CD4-positive, alpha-beta T cell (primary cell): Measurements from ENCODE around the gene RHPN2. TPM values are rescaled to one million over a fixed set of nuclear protein-coding genes. Genes with fewer than 3 reads are reported as not detected.
"Not testable (repeated sequence)": the region's sequence is repeated elsewhere in the genome, so short reads cannot be mapped to it uniquely, and the experiment has no call there.

ENCODE experiments used
- ATAC-seq: fragments of 200-7000 bp; cut with Tn5 transposase; one replicate; pipeline ENCODE4 v1.10.0; 2022; ENCODE audit warnings: mild to moderate bottlenecking; ENCODE audit not compliant: poor library complexity
- CTCF ChIA-PET: fragments of 350-600 bp; sonication (Branson Sonifier 250); formaldehyde crosslinking; loops from one replicate; lab custom pipeline; 2021; ENCODE audit warnings: antibody characterized with exemption, inconsistent platforms; lab: Charles Lee
- POLR2A ChIA-PET: fragments of 350-600 bp; sonication (Branson Sonifier 250); formaldehyde crosslinking; loops from one replicate; lab custom pipeline; 2021; ENCODE audit warnings: antibody characterized with exemption, inconsistent platforms; lab: Charles Lee
- DNase-seq, 14 experiments: peaks; one replicate each; pipeline ENCODE4 v3.0.0-alpha.2; 2013 to 2020; ENCODE audit warnings: mixed read lengths in 2 of 14
- H3K27ac ChIP-seq, 2 donors: one replicate each; pipeline versions ENCODE4 v1.5.1 to v1.7.0; 2013; ENCODE audit warnings: low read length in 2 of 2, low read depth in 1 of 2, mild to moderate bottlenecking in 1 of 2
- H3K27me3 ChIP-seq, 2 experiments: 1 replicate in 1 of 2; 2 replicates in 1 of 2; pipeline versions ENCODE4 v1.6.1 to v1.7.0; 2013; ENCODE audit warnings: low read length in 2 of 2, control low read depth in 1 of 2, mild to moderate bottlenecking in 1 of 2, moderate library complexity in 1 of 2; ENCODE audit not compliant: insufficient read depth in 2 of 2, control insufficient read depth in 1 of 2
- H3K36me3 ChIP-seq: one replicate; pipeline ENCODE4 v1.6.1; 2013; ENCODE audit warnings: low read length, control low read depth; ENCODE audit not compliant: insufficient read depth
- H3K4me1 ChIP-seq: one replicate; pipeline ENCODE4 v1.6.1; 2013; ENCODE audit warnings: low read length, control low read depth; ENCODE audit not compliant: insufficient read depth
- H3K4me3 ChIP-seq: one replicate; pipeline ENCODE4 v1.5.1; 2013; ENCODE audit warnings: mild to moderate bottlenecking, low read length, moderate library complexity
- H3K9me3 ChIP-seq, 2 experiments: 1 replicate in 1 of 2; 2 replicates in 1 of 2; pipeline versions ENCODE4 v1.6.1 to v1.7.0; 2013; ENCODE audit warnings: low read length in 2 of 2, mild to moderate bottlenecking in 2 of 2, control low read depth in 1 of 2, moderate library complexity in 1 of 2; ENCODE audit not compliant: control insufficient read depth in 1 of 2, insufficient read depth in 1 of 2
- H3K27ac Mint-ChIP-seq: one replicate; pipeline ENCODE4 v1.8.0; 2020; ENCODE audit warnings: mixed read lengths
- H3K27me3 Mint-ChIP-seq: one replicate; pipeline ENCODE4 v1.8.0; 2021; ENCODE audit warnings: mixed read lengths
- H3K36me3 Mint-ChIP-seq: one replicate; pipeline ENCODE4 v1.8.0; 2021; ENCODE audit warnings: low read depth, mixed read lengths
- H3K4me1 Mint-ChIP-seq: one replicate; pipeline ENCODE4 v1.8.0; 2021; ENCODE audit warnings: low read depth, mixed read lengths
- H3K4me3 Mint-ChIP-seq: one replicate; pipeline ENCODE4 v1.8.0; 2020; ENCODE audit warnings: mild to moderate bottlenecking, mixed read lengths
- H3K9me3 Mint-ChIP-seq: one replicate; pipeline ENCODE4 v1.8.0; 2020; ENCODE audit warnings: mixed read lengths
- intact Hi-C, 2 experiments: fragments of 100-400 bp; cut with DNase I in 1 of 2; cut with micrococcal nuclease in 1 of 2; formaldehyde crosslinking; loops; one replicate each; pipeline versions ENCODE4 v1.15.1 to v1.9.0; 2023 to 2025; cut with DNase I, micrococcal nuclease
- total RNA-seq, 174 experiments: library from RNA in 2 of 174; stranded (reverse) in 2 of 174; gene quantifications; one replicate each; pipeline ENCODE4 v1.2.3 and lab custom pipeline; 2021 to 2026
- TF ChIP-seq, protein P1 (sequence below): fragments of 200-600 bp; IDR thresholded peaks from one replicate; pipeline ENCODE4 v1.8.0; 2022; ENCODE audit warnings: antibody characterized with exemption, mild to moderate bottlenecking

Gene RHPN2
- total RNA-seq, 2 experiments from 2014 or later = 0.08 TPM; not detected in 1

DNA sequence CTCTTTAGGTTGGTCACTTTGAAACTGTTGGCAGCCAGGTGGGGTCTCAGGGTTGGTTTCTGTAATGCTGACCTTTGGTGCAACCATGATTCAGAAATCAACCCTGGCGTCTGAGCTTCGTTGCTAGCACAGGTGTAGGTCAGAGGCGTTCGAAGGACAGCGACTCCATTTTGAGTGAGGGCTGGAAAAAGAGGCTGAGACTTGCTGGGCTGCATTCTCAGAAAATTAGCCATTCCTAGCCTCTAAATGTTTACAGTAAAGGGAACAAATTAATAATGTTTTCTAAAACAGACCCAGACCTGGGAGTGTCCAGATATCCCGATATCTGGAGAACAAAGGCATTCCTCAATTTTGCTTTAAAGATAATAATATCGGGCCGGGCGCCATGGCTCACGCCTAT lies 29.2 kb downstream of the RHPN2 start:
- H3K36me3 Mint-ChIP-seq = no peaks in the 10 kb centered on the region
- H3K9me3 Mint-ChIP-seq = no peaks in the 10 kb centered on the region
- no peak overlapping the region for H3K4me3 Mint-ChIP-seq
- H3K27me3 Mint-ChIP-seq = no peaks in the 10 kb centered on the region
- no peak for ATAC-seq
- intact Hi-C loops = no loop called here
- H3K4me1 Mint-ChIP-seq = peaks cover 10% of the 10 kb centered on the region
- H3K36me3 ChIP-seq = no peaks in the 10 kb centered on the region
- ChIA-PET POLR2A (no interaction called here), CTCF (no interaction called here)
- DNase-seq = no peak
- H3K27me3 ChIP-seq = no peaks in the 10 kb centered on the region
- TF ChIP-seq, protein P1, sequence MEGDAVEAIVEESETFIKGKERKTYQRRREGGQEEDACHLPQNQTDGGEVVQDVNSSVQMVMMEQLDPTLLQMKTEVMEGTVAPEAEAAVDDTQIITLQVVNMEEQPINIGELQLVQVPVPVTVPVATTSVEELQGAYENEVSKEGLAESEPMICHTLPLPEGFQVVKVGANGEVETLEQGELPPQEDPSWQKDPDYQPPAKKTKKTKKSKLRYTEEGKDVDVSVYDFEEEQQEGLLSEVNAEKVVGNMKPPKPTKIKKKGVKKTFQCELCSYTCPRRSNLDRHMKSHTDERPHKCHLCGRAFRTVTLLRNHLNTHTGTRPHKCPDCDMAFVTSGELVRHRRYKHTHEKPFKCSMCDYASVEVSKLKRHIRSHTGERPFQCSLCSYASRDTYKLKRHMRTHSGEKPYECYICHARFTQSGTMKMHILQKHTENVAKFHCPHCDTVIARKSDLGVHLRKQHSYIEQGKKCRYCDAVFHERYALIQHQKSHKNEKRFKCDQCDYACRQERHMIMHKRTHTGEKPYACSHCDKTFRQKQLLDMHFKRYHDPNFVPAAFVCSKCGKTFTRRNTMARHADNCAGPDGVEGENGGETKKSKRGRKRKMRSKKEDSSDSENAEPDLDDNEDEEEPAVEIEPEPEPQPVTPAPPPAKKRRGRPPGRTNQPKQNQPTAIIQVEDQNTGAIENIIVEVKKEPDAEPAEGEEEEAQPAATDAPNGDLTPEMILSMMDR = no peak
- H3K9me3 ChIP-seq = no peaks in the 10 kb centered on the region
- H3K4me3 ChIP-seq = no peak overlapping the region
- no peak overlapping the region for H3K27ac Mint-ChIP-seq
- no peak overlapping the region for H3K27ac ChIP-seq
- H3K4me1 ChIP-seq = peaks cover 5% of the 10 kb centered on the region

DNA sequence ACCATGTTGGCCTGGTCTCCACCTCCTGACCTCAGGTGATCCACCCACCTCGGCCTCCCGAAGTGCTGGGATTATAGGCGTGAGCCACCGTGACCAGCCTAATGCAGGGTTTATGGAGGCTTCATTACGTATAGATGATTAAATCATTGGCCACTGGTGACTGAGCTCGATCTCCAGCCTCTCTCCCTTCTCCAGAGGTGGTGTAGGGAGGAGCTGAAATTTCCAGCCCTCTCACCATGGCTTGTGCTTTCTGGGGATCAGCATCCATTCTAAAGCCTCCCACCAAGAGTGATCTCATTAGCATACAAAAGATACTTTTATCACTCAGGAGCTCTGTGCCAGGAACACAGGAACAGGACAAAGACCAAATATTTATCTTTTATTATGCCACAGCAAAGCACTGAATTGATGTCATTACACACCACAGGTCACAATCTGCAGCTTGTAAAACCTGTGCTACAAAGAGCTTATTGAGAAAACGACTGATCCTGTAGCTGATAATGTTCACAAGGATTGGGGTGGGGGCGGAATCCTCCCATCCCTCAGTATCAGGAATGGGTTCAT lies 32.4 kb downstream of the RHPN2 start:
- no peak overlapping the region for H3K4me3 Mint-ChIP-seq
- H3K27ac Mint-ChIP-seq = no peak overlapping the region
- no peaks in the 10 kb centered on the region for H3K27me3 Mint-ChIP-seq
- no peaks in the 10 kb centered on the region for H3K36me3 ChIP-seq
- H3K27me3 ChIP-seq = no peaks in the 10 kb centered on the region
- ChIA-PET CTCF (no interaction called here), POLR2A (no interaction called here)
- ATAC-seq = no peak
- peaks cover 0 to 21% of the 10 kb centered on the region in 2 experiments for H3K9me3 ChIP-seq
- H3K9me3 Mint-ChIP-seq = no peaks in the 10 kb centered on the region
- H3K4me1 Mint-ChIP-seq = peaks cover 4% of the 10 kb centered on the region
- no peak for DNase-seq
- H3K4me3 ChIP-seq = no peak overlapping the region
- TF ChIP-seq, protein P1 = no peak
- H3K4me1 ChIP-seq = no peaks in the 10 kb centered on the region
- intact Hi-C loops = no loop called here
- H3K27ac ChIP-seq = no peak overlapping the region
- H3K36me3 Mint-ChIP-seq = no peaks in the 10 kb centered on the region

DNA sequence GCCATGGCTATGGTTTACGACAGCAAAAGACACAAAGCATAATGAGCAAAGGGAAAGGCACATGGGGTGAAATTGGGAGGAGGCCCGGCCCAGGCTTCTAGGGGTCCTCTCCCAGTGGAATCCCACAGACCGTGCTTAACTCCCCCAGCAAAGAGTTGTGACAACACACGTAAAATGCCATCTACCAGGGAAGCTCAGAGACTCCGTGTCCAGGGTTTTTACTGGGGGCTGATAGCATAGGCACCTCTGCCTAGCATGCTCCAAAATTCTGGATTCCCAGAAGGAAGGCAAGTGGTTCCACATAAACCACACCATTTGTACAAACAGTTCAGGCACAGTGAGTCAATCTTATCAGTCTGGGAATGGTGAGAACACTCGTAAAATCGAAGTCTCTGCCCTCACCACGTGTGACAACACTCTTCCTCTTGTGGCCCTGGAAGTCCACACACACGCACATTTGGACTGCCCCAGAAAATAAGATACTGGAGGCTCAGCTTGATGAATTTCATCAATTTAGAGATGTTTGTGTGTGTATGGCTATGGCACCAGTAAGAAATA lies 34.9 kb downstream of the RHPN2 start:
- intact Hi-C loops = no loop called here
- H3K9me3 ChIP-seq = peaks cover 0 to 28% of the 10 kb centered on the region in 2 experiments
- ChIA-PET POLR2A (no interaction called here), CTCF (no interaction called here)
- no peak for ATAC-seq
- no peak overlapping the region for H3K4me3 ChIP-seq
- DNase-seq = no peak
- H3K27me3 ChIP-seq = no peaks in the 10 kb centered on the region
- no peak overlapping the region for H3K27ac ChIP-seq
- no peaks in the 10 kb centered on the region for H3K36me3 ChIP-seq
- H3K27me3 Mint-ChIP-seq = no peaks in the 10 kb centered on the region
- H3K4me1 Mint-ChIP-seq = no peaks in the 10 kb centered on the region
- no peaks in the 10 kb centered on the region for H3K4me1 ChIP-seq
- no peaks in the 10 kb centered on the region for H3K36me3 Mint-ChIP-seq
- no peak overlapping the region for H3K4me3 Mint-ChIP-seq
- TF ChIP-seq, protein P1 = no peak
- H3K27ac Mint-ChIP-seq = no peak overlapping the region
- H3K9me3 Mint-ChIP-seq = no peaks in the 10 kb centered on the region

DNA sequence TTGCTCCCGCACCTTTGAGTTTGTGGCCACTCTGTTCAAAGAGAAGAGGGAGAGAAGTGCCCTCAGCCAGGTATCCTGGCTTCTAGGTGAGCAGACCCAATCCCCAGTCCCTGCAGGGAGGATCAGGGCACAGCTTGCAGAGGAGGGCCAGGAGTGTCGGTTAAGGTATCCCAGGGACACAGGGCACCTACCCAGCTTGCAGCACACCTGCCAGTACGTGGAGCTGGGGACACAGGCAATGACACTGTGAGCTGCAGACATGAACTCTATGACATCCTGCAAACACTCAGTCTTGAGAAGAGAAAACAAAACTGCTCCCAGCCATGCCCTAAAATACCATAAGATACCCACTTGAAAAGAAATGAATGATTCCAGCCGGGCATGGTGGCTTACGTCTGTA lies 38.1 kb downstream of the RHPN2 start:
- H3K4me3 Mint-ChIP-seq, intact Hi-C loops, H3K27ac ChIP-seq, H3K4me3 ChIP-seq, H3K27me3 ChIP-seq, H3K27ac Mint-ChIP-seq, H3K36me3 ChIP-seq, H3K4me1 ChIP-seq, H3K4me1 Mint-ChIP-seq, ATAC-seq, H3K36me3 Mint-ChIP-seq, DNase-seq, H3K9me3 Mint-ChIP-seq, H3K27me3 Mint-ChIP-seq, CTCF ChIA-PET, POLR2A ChIA-PET: not testable (repeated sequence)
- peaks cover 0 to 37% of the 10 kb centered on the region in 2 experiments for H3K9me3 ChIP-seq

DNA sequence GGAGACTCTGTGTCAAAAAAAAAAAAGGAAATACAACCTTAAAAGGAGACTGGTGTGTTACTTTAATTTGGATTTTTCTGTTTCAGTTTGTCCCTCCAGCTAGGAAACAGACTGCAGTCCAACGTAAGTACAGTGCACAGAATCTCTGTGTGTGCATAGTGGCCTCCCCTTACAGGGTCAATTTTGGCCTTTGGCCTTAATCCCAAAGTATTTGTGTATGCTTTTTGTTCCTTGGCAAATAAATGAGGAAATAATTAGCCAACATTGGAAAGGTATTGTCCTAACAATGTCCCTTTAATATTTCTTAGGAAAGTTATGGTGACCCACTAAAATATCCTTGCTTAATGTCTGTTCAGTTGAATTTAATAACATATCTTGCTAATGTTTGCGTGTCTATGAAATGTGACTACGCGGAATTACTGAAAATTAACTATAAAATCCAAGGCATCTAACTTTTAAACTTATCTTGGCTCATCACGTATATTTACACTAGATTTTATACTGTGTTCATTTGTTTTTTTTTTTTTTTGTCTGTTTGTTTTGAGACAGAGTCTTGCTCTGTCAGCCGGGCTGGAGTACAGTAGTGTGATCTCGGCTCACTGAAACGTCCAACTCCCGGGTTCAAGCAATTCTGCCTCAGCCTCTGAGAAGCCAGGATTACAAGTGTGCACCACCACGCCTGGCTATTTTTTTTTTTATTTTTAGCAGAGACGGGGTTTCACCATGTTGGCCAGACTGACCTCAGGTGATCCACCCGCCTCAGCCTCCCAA lies 39.0 kb downstream of the RHPN2 start:
- H3K27ac Mint-ChIP-seq, POLR2A ChIA-PET: not testable (repeated sequence)

More for the DNA sequence above, 39.0 kb downstream of the RHPN2 start:
- H3K4me1 Mint-ChIP-seq, H3K27me3 ChIP-seq, H3K4me3 Mint-ChIP-seq, H3K27ac ChIP-seq, H3K4me3 ChIP-seq, H3K9me3 Mint-ChIP-seq, DNase-seq, H3K4me1 ChIP-seq, H3K36me3 Mint-ChIP-seq, ATAC-seq, H3K36me3 ChIP-seq, H3K27me3 Mint-ChIP-seq, CTCF ChIA-PET, intact Hi-C loops: not testable (repeated sequence)
- peaks cover 0 to 37% of the 10 kb centered on the region in 2 experiments for H3K9me3 ChIP-seq
